ENCODE results near the gene C19orf33. TPM values are rescaled to one million over a fixed set of nuclear protein-coding genes. Genes with fewer than 3 reads are reported as not detected.
A peak's percentile ranks its signal among the peaks of the same experiment; 100 is the strongest.

Gene C19orf33
- total and polyA plus RNA-seq, 5 donors = 0.57 to 4.3 (median 0.89) TPM; not detected in 2

- H3K9me3 ChIP-seq (ENCODE audit: control insufficient read depth, low read length) = no peaks in the 10 kb centered on the region
- WGBS = 71% methylated on average over 12 of the region's 12 CpGs
- H3K27ac ChIP-seq (ENCODE audit: low read length) = no peak overlapping the region
- no peaks in the 10 kb centered on the region for H3K4me1 ChIP-seq (ENCODE audit: control insufficient read depth, insufficient read depth, low read length)
- intact Hi-C loops (cut with DNase I) = no loop called here
- DNase-seq (no peak), ATAC-seq (peak in 1 of 2 donors; percentile 10)
- no peaks in the 10 kb centered on the region for H3K27me3 ChIP-seq (ENCODE audit: control insufficient read depth, insufficient read depth)
- no peak overlapping the region for H3K4me3 ChIP-seq (ENCODE audit: low read length)
Measured at GRCh38 chr19:38267761-38268483, 36.1 kb upstream of the C19orf33 start.

GRCh38 chr19:38268539-38268938 lies 35.5 kb upstream of the C19orf33 start:
- 81% methylated on average over 8 of the region's 8 CpGs for WGBS
- H3K4me3 ChIP-seq (ENCODE audit: low read length) = no peak overlapping the region

GRCh38 chr19:38270587-38271167 lies 33.4 kb upstream of the C19orf33 start:
- H3K27ac ChIP-seq (ENCODE audit: low read length) = no peak overlapping the region
- no peak for DNase-seq
- H3K27me3 ChIP-seq (ENCODE audit: control insufficient read depth, insufficient read depth) = no peaks in the 10 kb centered on the region
- H3K4me3 ChIP-seq (ENCODE audit: low read length) = no peak overlapping the region
- 72% methylated on average over 5 of the region's 5 CpGs for WGBS
- intact Hi-C loops (cut with DNase I) = no loop called here
- no peak for ATAC-seq
- peaks cover 2% of the 10 kb centered on the region for H3K4me1 ChIP-seq (ENCODE audit: control insufficient read depth, insufficient read depth, low read length)
- H3K9me3 ChIP-seq (ENCODE audit: control insufficient read depth, low read length) = no peaks in the 10 kb centered on the region

More at GRCh38 chr19:38268539-38268938, 35.5 kb upstream of the C19orf33 start:
- Histone ChIP-seq H3K4me1 (ENCODE audit: control insufficient read depth, insufficient read depth, low read length) (no peaks in the 10 kb centered on the region), H3K27me3 (ENCODE audit: control insufficient read depth, insufficient read depth) (no peaks in the 10 kb centered on the region), H3K9me3 (ENCODE audit: control insufficient read depth, low read length) (no peaks in the 10 kb centered on the region), H3K27ac (ENCODE audit: low read length) (no peak overlapping the region)
- ATAC-seq (no peak), DNase-seq (no peak)
- intact Hi-C loops (cut with DNase I) = no loop called here

DNA sequence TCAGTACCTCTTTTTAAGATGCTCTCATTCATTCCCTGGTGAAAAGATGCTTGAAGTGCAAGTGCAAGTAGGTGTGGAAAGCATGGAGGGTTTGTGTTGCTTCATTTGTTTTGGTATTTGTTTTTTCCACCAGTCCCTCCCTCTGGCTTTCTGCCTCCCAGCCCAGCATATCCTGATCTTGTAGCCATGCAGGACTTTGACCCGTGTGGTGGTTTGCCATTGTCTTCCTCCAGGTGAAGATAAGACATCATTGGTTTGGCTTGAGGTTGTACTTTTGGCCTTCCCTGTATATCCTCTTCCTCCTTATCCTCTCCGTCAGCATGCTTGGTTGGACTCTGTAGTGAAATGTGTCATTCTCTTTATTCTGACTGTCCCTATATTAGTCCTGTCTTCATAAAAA lies 30.6 kb upstream of the C19orf33 start:
- H3K27ac ChIP-seq (ENCODE audit: low read length) = no peak overlapping the region
- H3K4me1 ChIP-seq (ENCODE audit: control insufficient read depth, insufficient read depth, low read length) = peaks cover 9% of the 10 kb centered on the region
- WGBS = 73% methylated on average over 2 of the region's 2 CpGs
- no peaks in the 10 kb centered on the region for H3K9me3 ChIP-seq (ENCODE audit: control insufficient read depth, low read length)
- intact Hi-C loops (cut with DNase I) = no loop called here
- peak in 1 of 3 donors; percentile 4 for DNase-seq
- no peaks in the 10 kb centered on the region for H3K27me3 ChIP-seq (ENCODE audit: control insufficient read depth, insufficient read depth)
- ATAC-seq = no peak
- no peak overlapping the region for H3K4me3 ChIP-seq (ENCODE audit: low read length)

DNA sequence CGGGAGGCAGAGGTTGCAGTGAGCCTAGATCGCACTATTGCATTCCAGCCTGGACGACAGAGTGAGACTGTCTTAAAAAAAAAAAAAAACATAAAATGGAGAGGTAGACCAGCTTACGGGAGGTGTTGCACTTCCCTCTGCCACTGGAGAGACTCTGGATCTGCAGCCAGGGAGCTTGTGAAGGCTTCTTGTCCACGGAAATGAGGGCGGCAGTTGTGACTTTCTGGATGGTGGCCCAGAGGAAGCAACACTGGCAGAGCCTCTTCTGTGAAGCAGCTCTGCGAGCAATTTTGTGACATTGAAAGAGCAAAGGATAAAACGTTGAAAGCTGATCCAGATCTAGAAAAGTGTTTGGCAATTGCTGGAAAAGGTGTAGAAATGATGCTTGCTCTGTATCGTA lies 29.3 kb upstream of the C19orf33 start:
- intact Hi-C loops (cut with DNase I) = loop anchor here in 1 of 4 donors (5.0 kb wide), 1 partner anchor 43 kb away; the partner anchor contains the start of genes KCNK6 and YIF1B
- Histone ChIP-seq H3K27me3 (ENCODE audit: control insufficient read depth, insufficient read depth) (no peaks in the 10 kb centered on the region), H3K4me3 (ENCODE audit: low read length) (no peak overlapping the region), H3K27ac (ENCODE audit: low read length) (peak overlapping the region; percentile 16), H3K9me3 (ENCODE audit: control insufficient read depth, low read length) (no peaks in the 10 kb centered on the region), H3K4me1 (ENCODE audit: control insufficient read depth, insufficient read depth, low read length) (peaks cover 9% of the 10 kb centered on the region)
- WGBS = 21% methylated on average over 9 of the region's 9 CpGs
- DNase-seq (peak; percentile 38 to 68 (median 65)), ATAC-seq (peak; percentile 56 to 58)

GRCh38 chr19:38276942-38277517 lies 27.0 kb upstream of the C19orf33 start:
- WGBS = 89% methylated on average over 7 of the region's 7 CpGs
- ATAC-seq = no peak
- peak in 1 of 3 donors; percentile 13 for DNase-seq
- no peaks in the 10 kb centered on the region for H3K9me3 ChIP-seq (ENCODE audit: control insufficient read depth, low read length)
- H3K4me1 ChIP-seq (ENCODE audit: control insufficient read depth, insufficient read depth, low read length) = peaks cover 11% of the 10 kb centered on the region
- peak overlapping the region; percentile 70 for H3K27ac ChIP-seq (ENCODE audit: low read length)
- H3K4me3 ChIP-seq (ENCODE audit: low read length) = no peak overlapping the region
- no peaks in the 10 kb centered on the region for H3K27me3 ChIP-seq (ENCODE audit: control insufficient read depth, insufficient read depth)
- intact Hi-C loops (cut with DNase I) = loop anchor here in 1 of 4 donors (5.0 kb wide), 1 partner anchor 40 kb away; the partner anchor contains the start of genes KCNK6 and YIF1B

GRCh38 chr19:38277549-38277948 lies 26.5 kb upstream of the C19orf33 start:
- H3K27me3 ChIP-seq (ENCODE audit: control insufficient read depth, insufficient read depth) = no peaks in the 10 kb centered on the region
- ATAC-seq (peak in 1 of 2 donors; percentile 40), DNase-seq (no peak)
- H3K27ac ChIP-seq (ENCODE audit: low read length) = peak overlapping the region; percentile 70
- 27% methylated on average over 5 of the region's 5 CpGs for WGBS
- no peak overlapping the region for H3K4me3 ChIP-seq (ENCODE audit: low read length)
- H3K9me3 ChIP-seq (ENCODE audit: control insufficient read depth, low read length) = no peaks in the 10 kb centered on the region
- intact Hi-C loops (cut with DNase I) = loop anchor here in 1 of 4 donors (5.0 kb wide), 1 partner anchor 40 kb away; the partner anchor contains the start of genes KCNK6 and YIF1B
- H3K4me1 ChIP-seq (ENCODE audit: control insufficient read depth, insufficient read depth, low read length) = peaks cover 11% of the 10 kb centered on the region

- peak overlapping the region; percentile 91 for H3K27ac ChIP-seq (ENCODE audit: low read length)
- intact Hi-C loops (cut with DNase I) = loop anchor here in 1 of 4 donors (5.0 kb wide), 1 partner anchor 39 kb away; the partner anchor contains the start of genes KCNK6 and YIF1B
- no peak overlapping the region for H3K4me3 ChIP-seq (ENCODE audit: low read length)
- peak; percentile 78 to 90 (median 83) for DNase-seq
- no peaks in the 10 kb centered on the region for H3K27me3 ChIP-seq (ENCODE audit: control insufficient read depth, insufficient read depth)
- 41% methylated on average over 9 of the region's 9 CpGs for WGBS
- H3K4me1 ChIP-seq (ENCODE audit: control insufficient read depth, insufficient read depth, low read length) = peaks cover 11% of the 10 kb centered on the region
- peak; percentile 87 to 95 for ATAC-seq
- no peaks in the 10 kb centered on the region for H3K9me3 ChIP-seq (ENCODE audit: control insufficient read depth, low read length)
Measured at GRCh38 chr19:38277969-38278680, 25.9 kb upstream of the C19orf33 start.

DNA sequence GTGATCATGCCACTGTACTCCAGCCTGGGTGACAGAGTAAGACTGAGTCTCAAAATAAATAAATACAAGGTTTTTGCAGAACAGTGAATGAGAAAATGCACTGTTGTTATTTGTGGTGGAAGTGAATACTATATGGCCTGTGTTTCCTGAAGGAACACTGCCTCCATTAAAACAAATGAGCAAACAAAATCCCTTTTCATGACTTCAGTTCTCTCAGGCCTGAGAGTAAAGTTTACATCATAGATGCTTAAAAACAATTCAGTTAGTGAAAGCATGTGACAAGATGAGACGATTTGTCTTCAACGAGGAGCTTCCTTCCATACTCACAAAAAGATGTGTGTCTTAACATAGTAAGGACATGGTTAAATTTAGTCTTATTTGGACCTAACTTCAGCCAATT lies 25.3 kb upstream of the C19orf33 start:
- H3K4me3 ChIP-seq (ENCODE audit: low read length) = no peak overlapping the region
- intact Hi-C loops (cut with DNase I) = loop anchor here in 1 of 4 donors (5.0 kb wide), 1 partner anchor 39 kb away; the partner anchor contains the start of genes KCNK6 and YIF1B
- H3K4me1 ChIP-seq (ENCODE audit: control insufficient read depth, insufficient read depth, low read length) = peaks cover 11% of the 10 kb centered on the region
- DNase-seq (no peak), ATAC-seq (no peak)
- WGBS = 36% methylated on average over 2 of the region's 2 CpGs
- H3K27me3 ChIP-seq (ENCODE audit: control insufficient read depth, insufficient read depth) = no peaks in the 10 kb centered on the region
- H3K27ac ChIP-seq (ENCODE audit: low read length) = peak overlapping the region; percentile 91
- H3K9me3 ChIP-seq (ENCODE audit: control insufficient read depth, low read length) = no peaks in the 10 kb centered on the region

GRCh38 chr19:38280030-38280921 lies 23.8 kb upstream of the C19orf33 start:
- H3K4me3 ChIP-seq (ENCODE audit: low read length) = no peak overlapping the region
- H3K27me3 ChIP-seq (ENCODE audit: control insufficient read depth, insufficient read depth) = no peaks in the 10 kb centered on the region
- H3K27ac ChIP-seq (ENCODE audit: low read length) = peak overlapping the region; percentile 32
- no peak for ATAC-seq
- no peaks in the 10 kb centered on the region for H3K9me3 ChIP-seq (ENCODE audit: control insufficient read depth, low read length)
- DNase-seq = no peak
- intact Hi-C loops (cut with DNase I) = no loop called here
- 59% methylated on average over 17 of the region's 17 CpGs for WGBS
- peaks cover 10% of the 10 kb centered on the region for H3K4me1 ChIP-seq (ENCODE audit: control insufficient read depth, insufficient read depth, low read length)

All from right cardiac atrium (tissue), 5 donors.